GM18507 (cell line): ENCODE data around the gene ZNF423.

Experiments
- DNase-seq: peaks from one replicate; pipeline ENCODE4 v3.0.0; 2011; ENCODE audit warnings: low read depth; ENCODE audit not compliant: insufficient read length; ENCODE audit errors: extremely low spot score
- FAIRE-seq: peaks from 2 replicates; lab custom pipeline; 2011; peaks lifted over from hg19 to GRCh38; lab: Jason Lieb, UNC

The ZNF423 gene

DNA sequence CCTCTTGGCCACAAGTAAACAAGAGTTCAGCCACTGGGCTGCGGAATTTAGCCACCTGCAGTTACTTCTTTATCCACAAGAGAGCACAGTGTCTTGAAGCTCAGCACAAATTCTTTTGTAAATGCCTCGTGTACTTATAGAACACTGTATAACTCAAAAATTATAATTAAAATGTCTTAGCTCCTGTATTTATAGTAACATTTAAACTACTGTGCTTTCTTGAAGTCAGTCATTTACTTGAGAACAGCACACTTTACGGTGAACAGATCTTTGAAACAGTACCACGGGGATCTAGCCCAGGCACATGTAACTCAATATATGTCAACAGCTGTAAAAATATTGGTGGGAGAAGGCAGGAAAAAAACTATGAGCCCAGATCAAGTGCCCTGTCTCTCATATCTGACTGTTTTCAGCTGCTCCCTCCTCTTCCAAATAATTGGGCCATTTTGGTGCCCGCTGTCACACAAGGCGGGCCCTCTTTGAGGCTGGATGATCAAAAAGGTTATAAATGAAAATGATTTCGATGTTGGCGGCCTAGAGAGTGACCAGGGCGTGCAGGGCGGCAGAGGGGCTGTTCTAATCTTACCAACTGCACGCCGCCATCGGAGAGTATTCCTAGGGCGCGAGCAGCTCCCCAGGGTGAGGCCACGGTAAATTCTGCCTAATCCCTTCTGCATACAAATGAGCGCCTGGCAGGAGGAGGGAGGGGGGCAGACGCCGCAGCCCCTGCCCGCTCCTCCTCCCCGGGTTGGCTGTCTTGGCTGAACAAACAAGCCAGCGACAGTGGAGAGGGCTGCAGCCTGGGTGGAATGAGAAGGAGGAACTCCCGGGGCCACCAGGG, 299.1 kb downstream of the ZNF423 start:
- no peak for FAIRE-seq
- DNase-seq: no peak

GRCh38 chr16:49556249-49556605, 299.7 kb downstream of the ZNF423 start:
- DNase-seq (no peak), FAIRE-seq (no peak)

GRCh38 chr16:49554681-49555080, 301.2 kb downstream of the ZNF423 start:
- no peak for DNase-seq
- FAIRE-seq: no peak

- DNase-seq: no peak
- FAIRE-seq: no peak
Observed at GRCh38 chr16:49552313-49552928, 303.5 kb downstream of the ZNF423 start.

- no peak for DNase-seq
- FAIRE-seq: no peak
Observed at GRCh38 chr16:49550666-49551065, 305.2 kb downstream of the ZNF423 start.

- no peak for FAIRE-seq
- no peak for DNase-seq
Observed at GRCh38 chr16:49550140-49550539, 305.8 kb downstream of the ZNF423 start.

GRCh38 chr16:49548325-49548970, 307.5 kb downstream of the ZNF423 start:
- DNase-seq: no peak
- FAIRE-seq: no peak

DNA sequence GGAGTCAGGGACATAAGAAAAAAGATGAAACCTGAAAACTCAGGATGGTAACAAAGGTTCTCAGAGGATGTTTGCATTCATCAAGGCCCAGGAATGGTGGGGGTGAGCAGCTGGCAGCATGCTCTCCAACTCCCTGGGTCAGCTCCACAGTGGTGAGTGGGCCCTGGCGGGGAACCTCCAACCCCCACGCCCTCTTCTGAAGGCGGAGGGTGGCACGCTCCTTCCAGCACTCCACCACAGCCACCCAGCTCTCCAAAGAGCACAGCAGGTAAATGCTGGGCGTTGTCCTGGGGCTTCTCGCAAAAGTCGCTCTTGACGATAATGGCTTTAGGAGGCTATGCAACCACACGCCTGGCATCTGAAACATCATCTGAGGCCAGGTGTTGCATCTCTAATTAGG, 308.5 kb downstream of the ZNF423 start:
- no peak for DNase-seq

DNA sequence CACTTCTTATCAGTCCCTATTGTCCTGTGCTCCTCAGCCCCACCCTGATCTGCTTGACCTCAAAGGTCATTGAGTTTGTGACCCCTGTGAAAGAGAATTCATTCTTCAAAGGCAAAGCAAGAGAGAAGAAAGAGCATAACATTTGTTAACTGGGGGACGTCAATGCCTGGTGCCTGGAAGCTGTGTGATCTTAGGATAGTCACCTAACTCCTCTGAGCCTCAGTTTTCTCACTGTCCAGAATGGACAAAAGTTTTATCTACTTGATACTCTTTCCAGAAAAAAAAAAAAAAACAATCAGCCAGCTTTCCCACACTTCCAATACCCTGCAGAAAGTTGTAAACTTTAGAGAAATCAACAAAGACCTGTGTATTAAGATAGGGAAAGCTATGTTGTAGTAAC, 309.2 kb downstream of the ZNF423 start:
- no peak for FAIRE-seq

More for the DNA sequence above, 308.5 kb downstream of the ZNF423 start:
- no peak for FAIRE-seq

GRCh38 chr16:49545741-49546448, 310.0 kb downstream of the ZNF423 start:
- FAIRE-seq: no peak
- DNase-seq: no peak

More for the DNA sequence above, 309.2 kb downstream of the ZNF423 start:
- no peak for DNase-seq

DNA sequence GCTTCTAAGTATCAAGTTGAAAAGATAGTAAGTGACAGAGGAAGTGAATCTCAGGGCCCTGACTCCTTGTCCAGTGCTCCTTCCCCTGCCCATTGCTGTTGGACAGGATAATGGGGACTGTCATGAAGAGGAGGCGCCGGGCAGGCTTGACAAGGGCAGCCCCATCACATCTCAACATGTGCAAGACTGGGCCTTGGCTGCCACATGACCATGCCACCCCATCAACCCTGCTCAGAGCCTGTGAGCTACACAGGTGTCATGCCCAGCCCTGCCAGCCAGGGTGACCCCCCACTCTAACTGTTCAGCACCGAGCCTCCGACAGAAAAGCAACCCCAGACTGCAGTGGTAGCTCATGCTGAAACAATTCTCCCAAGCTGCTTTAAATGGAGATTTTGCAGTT, 310.7 kb downstream of the ZNF423 start:
- FAIRE-seq (no peak), DNase-seq (no peak)

GRCh38 chr16:49544828-49545227, 311.1 kb downstream of the ZNF423 start:
- FAIRE-seq (no peak), DNase-seq (no peak)

- FAIRE-seq: no peak
Observed at GRCh38 chr16:49543631-49543946, 312.3 kb downstream of the ZNF423 start.

DNA sequence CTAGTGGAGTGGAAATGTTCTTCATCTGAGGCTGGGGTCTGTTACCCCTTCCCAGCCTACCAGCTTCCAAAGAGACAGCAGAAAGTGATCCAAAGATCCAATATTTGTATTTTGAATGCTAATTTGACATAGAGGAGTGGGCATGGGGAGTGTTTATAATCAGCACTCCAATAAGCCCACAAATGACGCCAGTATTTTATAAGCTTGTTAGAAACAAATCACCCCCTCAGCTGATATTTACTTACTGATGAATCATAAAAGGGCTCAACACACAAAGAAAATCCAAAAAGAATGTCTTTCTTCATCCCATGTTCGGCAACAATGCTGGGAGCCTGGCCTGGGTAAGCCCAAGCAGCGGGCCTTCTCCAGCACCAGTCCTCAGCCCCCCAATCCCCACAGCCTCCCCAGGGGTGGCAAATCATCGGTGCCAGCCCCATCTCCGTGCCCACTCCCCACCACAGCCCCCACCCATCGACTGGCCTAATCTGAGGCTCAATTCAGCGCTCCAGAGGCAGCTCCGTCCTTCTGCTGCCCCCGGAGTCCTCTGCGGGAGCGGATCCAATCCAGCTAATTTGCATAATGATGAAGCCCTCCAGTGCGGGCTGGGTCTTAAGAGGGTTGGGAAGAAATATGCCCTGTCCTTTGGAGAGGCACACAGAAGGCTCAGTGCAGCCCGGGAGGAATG, 312.8 kb downstream of the ZNF423 start:
- FAIRE-seq (no peak), DNase-seq (no peak)

More at GRCh38 chr16:49543631-49543946, 312.3 kb downstream of the ZNF423 start:
- DNase-seq: no peak

GRCh38 chr16:49542391-49542891, 313.5 kb downstream of the ZNF423 start:
- no peak for DNase-seq
- no peak for FAIRE-seq

DNA sequence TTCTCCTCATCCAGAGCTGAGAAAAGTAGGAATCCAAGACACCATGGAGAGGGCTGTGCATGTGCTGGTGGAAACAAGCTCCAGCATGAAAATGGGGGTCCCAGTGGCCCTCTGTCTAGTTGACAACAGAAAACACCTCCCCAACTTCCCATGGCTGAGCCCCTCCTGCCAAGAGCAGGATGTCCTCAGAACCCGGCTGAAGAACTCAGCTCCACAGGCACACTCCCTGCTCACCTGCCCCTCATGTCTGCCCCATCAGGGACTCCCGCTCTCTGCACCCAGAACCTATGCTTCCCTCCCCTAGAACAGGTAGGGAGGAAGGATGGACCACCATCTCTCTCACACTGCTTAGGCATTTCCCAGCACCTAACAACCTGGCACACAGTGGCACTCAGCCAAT, 315.1 kb downstream of the ZNF423 start:
- DNase-seq (no peak), FAIRE-seq (no peak)

- DNase-seq (no peak), FAIRE-seq (no peak)
Observed at GRCh38 chr16:49539758-49540157, 316.2 kb downstream of the ZNF423 start.

GRCh38 chr16:49537924-49538459, 317.9 kb downstream of the ZNF423 start:
- FAIRE-seq: no peak
- DNase-seq: no peak

DNA sequence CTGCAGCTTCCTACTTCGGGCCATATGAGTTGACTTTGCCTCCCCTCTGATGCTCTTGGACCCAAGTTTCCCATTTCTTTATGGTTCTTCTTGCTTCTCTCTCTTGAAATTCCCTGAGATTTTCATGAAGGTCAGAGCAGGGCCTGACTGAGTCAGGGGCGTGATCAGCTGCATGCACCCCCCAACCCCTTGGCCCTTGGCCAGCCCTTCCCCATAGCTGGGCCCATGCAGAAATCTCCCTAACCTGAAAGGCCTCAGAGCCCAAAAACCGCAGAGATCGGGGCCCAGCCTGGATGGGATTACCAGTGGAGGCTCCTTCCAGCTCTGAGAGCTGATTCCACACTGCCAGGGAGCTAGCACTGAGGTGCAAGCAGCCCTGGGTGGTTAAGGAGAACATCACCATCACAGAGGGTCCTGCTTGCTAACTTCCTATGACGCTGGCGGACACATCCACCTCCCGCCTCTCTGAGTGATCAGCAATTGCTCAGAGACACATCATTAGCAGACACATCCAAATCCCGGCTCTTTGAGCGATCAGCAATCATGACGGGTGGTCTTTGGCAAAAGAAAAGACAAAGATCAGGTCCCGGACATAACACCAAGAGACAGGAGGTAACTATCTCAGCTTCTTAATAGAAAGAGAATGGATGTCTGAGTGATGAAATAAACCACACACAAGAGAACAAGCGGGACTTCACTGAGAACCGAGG, 320.9 kb downstream of the ZNF423 start:
- DNase-seq (no peak), FAIRE-seq (no peak)
